H1 (cell line): ENCODE data around the gene BBS1. TPM values are rescaled to one million over a fixed set of nuclear protein-coding genes. Genes with fewer than 3 reads are reported as not detected.

Experiments used
- CTCF ChIA-PET: fragments of 300-600 bp; sonication (Branson Sonifier 250); formaldehyde crosslinking; loops from one replicate; lab custom pipeline; 2021; ENCODE audit not compliant: partially characterized antibody; lab: Charles Lee
- POLR2A ChIA-PET: fragments of 300-600 bp; sonication (Branson Sonifier 250); formaldehyde crosslinking; loops from one replicate; lab custom pipeline; 2021; ENCODE audit warnings: inconsistent platforms; ENCODE audit not compliant: partially characterized antibody; lab: Charles Lee
- DNase-seq, 2 experiments: peaks; one replicate each; pipeline versions ENCODE4 v3.0.0 to v3.0.0-alpha.2; 2010 to 2022; ENCODE audit warnings: low spot score in 2 of 2, low read depth in 1 of 2, mixed read lengths in 1 of 2
- FAIRE-seq: peaks from 2 replicates; lab custom pipeline; 2011; peaks lifted over from hg19 to GRCh38; lab: Jason Lieb, UNC
- H2AFZ ChIP-seq: 2 replicates; pipeline ENCODE4 v1.8.1; 2012; ENCODE audit warnings: low read length, inconsistent platforms
- H2AK5ac ChIP-seq: 2 replicates; pipeline ENCODE4 v1.6.1; 2013; ENCODE audit warnings: low read depth, low read length
- H2BK120ac ChIP-seq: replicated peaks from 2 replicates; pipeline ENCODE3; 2013; ENCODE audit warnings: low read depth, low read length, inconsistent platforms
- H2BK12ac ChIP-seq: 2 replicates; pipeline ENCODE4 v1.6.1; 2013; ENCODE audit warnings: low read depth, low read length
- H2BK15ac ChIP-seq: 2 replicates; pipeline ENCODE4 v1.6.1; 2013; ENCODE audit warnings: low read length
- H2BK20ac ChIP-seq: 2 replicates; pipeline ENCODE4 v1.6.1; 2013; ENCODE audit warnings: low read length
- H2BK5ac ChIP-seq: 2 replicates; pipeline ENCODE4 v1.6.1; 2013; ENCODE audit warnings: low read depth, low read length
- H3K14ac ChIP-seq: 2 replicates; pipeline ENCODE4 v1.6.1; 2013; ENCODE audit warnings: inconsistent platforms; ENCODE audit not compliant: insufficient read length
- H3K18ac ChIP-seq: 2 replicates; pipeline ENCODE4 v1.6.1; 2013; ENCODE audit warnings: low read length; ENCODE audit errors: extremely low read depth
- H3K23ac ChIP-seq: 2 replicates; pipeline ENCODE4 v1.6.1; 2013; ENCODE audit warnings: inconsistent platforms; ENCODE audit not compliant: insufficient read length
- H3K23me2 ChIP-seq: 2 replicates; pipeline ENCODE4 v1.6.1; 2013; ENCODE audit warnings: low read depth, low read length
- H3K27ac ChIP-seq: 2 replicates; pipeline ENCODE4 v1.6.1; 2011; ENCODE audit warnings: low read depth, low read length, inconsistent platforms
- H3K27me3 ChIP-seq, 4 experiments: replicated peaks in 1 of 4; 1 replicate in 1 of 4; 2 replicates in 3 of 4; pipeline versions ENCODE4 v1.6.1 to v1.8.1; 2011 to 2013; ENCODE audit warnings: low read length in 3 of 4, mild to moderate bottlenecking in 3 of 4, inconsistent platforms in 2 of 4, mixed read lengths in 2 of 4, moderate library complexity in 1 of 4; ENCODE audit not compliant: control insufficient read depth in 3 of 4, insufficient read depth in 3 of 4; ENCODE audit errors: extremely low read depth in 1 of 4
- H3K36me3 ChIP-seq, 4 experiments: 2 replicates each; pipeline versions ENCODE4 v1.6.1 to v1.8.1; 2011 to 2013; ENCODE audit warnings: mild to moderate bottlenecking in 4 of 4, low read length in 3 of 4, moderate library complexity in 2 of 4, control low read depth in 1 of 4, inconsistent platforms in 1 of 4; ENCODE audit not compliant: insufficient read depth in 4 of 4, control insufficient read depth in 2 of 4
- H3K4ac ChIP-seq: replicated peaks from 2 replicates; pipeline ENCODE3; 2013; ENCODE audit warnings: low read length, low read depth, mixed read lengths, inconsistent platforms; ENCODE audit not compliant: insufficient read length
- H3K4me1 ChIP-seq, 4 experiments: replicated peaks in 1 of 4; 1 replicate in 1 of 4; 2 replicates in 3 of 4; pipeline versions ENCODE4 v1.6.1 to v1.8.1; 2011 to 2013; ENCODE audit warnings: low read length in 3 of 4, inconsistent platforms in 2 of 4, mixed read lengths in 1 of 4; ENCODE audit not compliant: insufficient read depth in 4 of 4, control insufficient read depth in 3 of 4
- H3K4me2 ChIP-seq, 2 experiments: 2 replicates each; pipeline versions ENCODE4 v1.6.1 to v1.8.1; 2011 to 2013; ENCODE audit warnings: low read depth in 2 of 2, low read length in 2 of 2, control low read depth in 1 of 2, inconsistent platforms in 1 of 2, mild to moderate bottlenecking in 1 of 2; ENCODE audit not compliant: insufficient read depth in 1 of 2
- H3K4me3 ChIP-seq, 4 experiments: fragments of 200-600, 300-600 bp in 1 of 4; sonication (generic), shearing (Covaris generic), sonication (Bioruptor Twin) in 1 of 4; 2 replicates each; pipeline versions ENCODE4 v1.5.1 to v1.8.1; 2011 to 2016; ENCODE audit warnings: low read length in 4 of 4, low read depth in 3 of 4, control low read depth in 2 of 4, inconsistent platforms in 2 of 4, mild to moderate bottlenecking in 2 of 4, mixed read lengths in 1 of 4, moderate library complexity in 1 of 4; ENCODE audit not compliant: insufficient read depth in 2 of 4; ENCODE audit errors: extremely low read depth in 1 of 4
- H3K56ac ChIP-seq: replicated peaks from 2 replicates; pipeline ENCODE3; 2013; ENCODE audit warnings: low read depth, mild to moderate bottlenecking, mixed read lengths, low read length, inconsistent platforms; ENCODE audit not compliant: insufficient read length
- H3K79me1 ChIP-seq: 2 replicates; pipeline ENCODE4 v1.6.1; 2013; ENCODE audit warnings: low read depth, low read length, control low read depth
- H3K79me2 ChIP-seq, 2 experiments: 2 replicates each; pipeline versions ENCODE4 v1.6.1 to v1.8.1; 2012 to 2013; ENCODE audit warnings: low read length in 2 of 2, mild to moderate bottlenecking in 2 of 2, inconsistent platforms in 1 of 2; ENCODE audit not compliant: insufficient read depth in 2 of 2, control insufficient read depth in 1 of 2
- H3K9ac ChIP-seq, 4 experiments: replicated peaks in 1 of 4; 1 replicate in 1 of 4; 2 replicates in 3 of 4; pipeline versions ENCODE4 v1.6.1 to v1.8.1; 2011 to 2013; ENCODE audit warnings: low read depth in 3 of 4, low read length in 3 of 4, control low read depth in 2 of 4, mild to moderate bottlenecking in 2 of 4, moderate library complexity in 2 of 4, inconsistent platforms in 1 of 4; ENCODE audit errors: extremely low read depth in 1 of 4
- H3K9me3 ChIP-seq, 2 experiments: 2 replicates each; pipeline versions ENCODE4 v1.6.1 to v1.8.1; 2012 to 2013; ENCODE audit warnings: mild to moderate bottlenecking in 2 of 2, moderate library complexity in 2 of 2, control low read depth in 1 of 2, inconsistent platforms in 1 of 2, low read depth in 1 of 2, low read length in 1 of 2, mixed read lengths in 1 of 2; ENCODE audit not compliant: insufficient read depth in 2 of 2
- H4K20me1 ChIP-seq, 2 experiments: replicated peaks in 1 of 2; 2 replicates each; pipeline versions ENCODE3 to v1.8.1; 2011 to 2013; ENCODE audit warnings: inconsistent platforms in 2 of 2, low read length in 2 of 2, mild to moderate bottlenecking in 1 of 2; ENCODE audit not compliant: insufficient read depth in 2 of 2, control insufficient read depth in 1 of 2
- H4K5ac ChIP-seq: 2 replicates; pipeline ENCODE4 v1.6.1; 2013; ENCODE audit warnings: low read length, low read depth, mixed read lengths, inconsistent platforms; ENCODE audit not compliant: insufficient read length
- H4K8ac ChIP-seq: 2 replicates; pipeline ENCODE4 v1.8.0; 2013; ENCODE audit warnings: mild to moderate bottlenecking, moderate library complexity, low read length, inconsistent platforms; ENCODE audit not compliant: insufficient read depth; ENCODE audit errors: extremely low read depth
- H4K91ac ChIP-seq: replicated peaks from 2 replicates; pipeline ENCODE3; 2013; ENCODE audit warnings: low read length, mixed read lengths, inconsistent platforms; ENCODE audit not compliant: insufficient read length
- BCL11A ChIP-seq, 2 experiments: IDR thresholded peaks; one replicate each; pipeline ENCODE4 v1.6.1; 2011; ENCODE audit warnings: low read depth in 2 of 2, low read length in 2 of 2, mild to moderate bottlenecking in 2 of 2
- BRCA1 ChIP-seq: IDR thresholded peaks from 2 replicates; pipeline ENCODE4 v1.6.1; 2012; ENCODE audit warnings: low read depth, low read length, improper control_type of control experiment
- CHD1 ChIP-seq: IDR thresholded peaks from 2 replicates; pipeline ENCODE4 v1.6.1; 2012; ENCODE audit warnings: low read depth, low read length, improper control_type of control experiment
- EGR1 ChIP-seq: IDR thresholded peaks from 2 replicates; pipeline ENCODE4 v1.6.1; 2011; ENCODE audit warnings: low read depth, low read length, borderline replicate concordance
- HDAC6 ChIP-seq: IDR thresholded peaks from one replicate; pipeline ENCODE4 v1.7.1; 2012; ENCODE audit warnings: low read depth, mild to moderate bottlenecking, inconsistent platforms, low read length, moderate library complexity
- SIRT6 ChIP-seq: IDR thresholded peaks from one replicate; pipeline ENCODE4 v1.7.1; 2012; ENCODE audit warnings: low read length, inconsistent platforms
- WGBS, 2 experiments: shearing (Covaris generic) in 1 of 2; methylation state at CpG; one replicate each; pipeline versions ENCODE4 v1.1.6 to v1.1.7; 2013 to 2015; ENCODE audit warnings: low lambda C conversion rate in 2 of 2, mixed read lengths in 2 of 2, inconsistent platforms in 1 of 2, low coverage in 1 of 2, missing lambda C conversion rate in 1 of 2; ENCODE audit not compliant: insufficient replicate concordance in 2 of 2, insufficient coverage in 1 of 2, insufficient read length in 1 of 2; ENCODE audit errors: extremely low coverage in 1 of 2, missing lambda C conversion rate in 1 of 2; 5-methylcytosine and 5-hydroxymethylcytosine counted together
- polyA plus RNA-seq, 7 experiments: library from polyadenylated mRNA; depleted of rRNA in 3 of 7; stranded (reverse) in 5 of 7; unstranded in 2 of 7; fragments of >200 nt in 5 of 7; fragments of 200-250 nt in 2 of 7; gene quantifications; 1 replicate in 5 of 7; 2 replicates in 1 of 7; 4 replicates in 1 of 7; pipeline versions ENCODE4 v1.2.1 to v1.2.3, GENCODE V29; 2011 to 2013; ENCODE audit warnings: missing spikeins in 2 of 7, mixed read lengths in 2 of 7
- total RNA-seq: library from RNA; stranded (reverse); fragmentation: NEBNext Ultra II Directional; extraction: Animal tissue kit (Norgen Biotek cat#: 25700); gene quantifications from 2 replicates; pipeline ENCODE4 v1.2.1, GENCODE V29; 2021

Gene BBS1
- total and polyA plus RNA-seq, 2 of the 8 experiments (the other 6 are each of a cell fraction or from before 2014, with no cell fraction given) = 19.1 to 19.5 TPM

- no peak overlapping the region for H2BK12ac ChIP-seq
- H2BK15ac ChIP-seq = no peak overlapping the region
- H3K27ac ChIP-seq = no peak overlapping the region
- ChIA-PET POLR2A (interaction anchor here (0.8 to 7.3 kb wide), 4 partner anchors 7 to 183 kb away, joined by 3 to 85 read pairs (median 3); partner anchors contain the start of genes DPP3 and RBM14), CTCF (interaction anchor here (0.8 to 6.7 kb wide), 7 partner anchors 8 to 85 kb away, joined by 3 to 39 read pairs (median 5); no protein-coding TSS in a partner anchor)
- no peaks in the 10 kb centered on the region for H3K9me3 ChIP-seq
- no peak overlapping the region for H3K14ac ChIP-seq
- no peak overlapping the region; a peak in 1 of 7 replicates for H3K9ac ChIP-seq
- no peak overlapping the region for H2BK120ac ChIP-seq
- no peak overlapping the region for H3K4me3 ChIP-seq
- H3K4ac ChIP-seq = no peak overlapping the region
- no peaks in the 10 kb centered on the region for H3K79me2 ChIP-seq
- H3K36me3 ChIP-seq = no peaks in the 10 kb centered on the region; a peak in 2 of 8 replicates
- no peak overlapping the region for H2AFZ ChIP-seq
- no peak overlapping the region for H3K56ac ChIP-seq
- no peak overlapping the region for H4K8ac ChIP-seq
- H3K18ac ChIP-seq = no peak overlapping the region
- no peaks in the 10 kb centered on the region for H3K79me1 ChIP-seq
- 93% methylated on average over 16 of the region's 16 CpGs; no CpG with 5 or more reads in 1 of the 2 experiments for WGBS, 2 experiments
- H4K20me1 ChIP-seq = peaks cover 0 to 2% of the 10 kb centered on the region in 2 experiments
- DNase-seq (peak in 1 of 2 experiments; percentile 29), FAIRE-seq (no peak)
- H2AK5ac ChIP-seq = no peak overlapping the region; the same call in 1 of the 2 replicates
- no peak overlapping the region for H2BK20ac ChIP-seq
- H3K27me3 ChIP-seq = no peaks in the 10 kb centered on the region; a peak in 1 of 7 replicates
- no peak overlapping the region for H3K23ac ChIP-seq
- H3K4me2 ChIP-seq = no peak overlapping the region
- no peak overlapping the region for H4K91ac ChIP-seq
- H3K23me2 ChIP-seq = peaks cover 8% of the 10 kb centered on the region; the same call in 1 of the 2 replicates
- H4K5ac ChIP-seq = no peak overlapping the region
- peaks cover 4 to 13% (median 6%) of the 10 kb centered on the region in 4 experiments for H3K4me1 ChIP-seq
- H2BK5ac ChIP-seq = no peak overlapping the region
- TF ChIP-seq CHD1 (no peak), HDAC6 (no peak), SIRT6 (no peak), EGR1 (no peak), BCL11A (IDR thresholded peaks at IDR 0.05; ENCODE audit: low read depth in 2 of 2, low read length in 2 of 2) (no peak), BRCA1 (no peak)
These were observed 39.3 kb upstream of the BBS1 start for GRCh38 chr11:66471142-66471541.
